ENCODE measurements around the gene SNCG.
A peak's percentile ranks its signal among the peaks of the same experiment; 100 is the strongest.
"Not testable (repeated sequence)": the region's sequence is repeated elsewhere in the genome, so short reads cannot be mapped to it uniquely, and the experiment has no call there.

Gene SNCG

GRCh38 chr10:86958116-86958900, at the start of gene SNCG:
TSS of gene SNCG (plus strand) at chr10:86958599. CDS start at chr10:86958698, 99 bp downstream.
- Histone ChIP-seq H3K9me3 (ENCODE audit: control insufficient read depth in 1 of 2, low read length in 2 of 2) (no peaks in the 10 kb centered on the region), H3K4me1 (ENCODE audit: control insufficient read depth in 1 of 2, insufficient read depth in 2 of 2, low read length in 2 of 2) (peaks cover 12 to 22% of the 10 kb centered on the region in 2 donors), H3K36me3 (ENCODE audit: control insufficient read depth in 1 of 2, insufficient read depth in 2 of 2, low read length in 2 of 2) (no peaks in the 10 kb centered on the region), H3K27ac (ENCODE audit: low read depth, low read length) (peak within 1 kb of the TSS; percentile 23), H3K4me3 (ENCODE audit: low read depth in 1 of 2, low read length in 2 of 2) (peak within 1 kb of the TSS; percentile 24 to 28), H3K9ac (ENCODE audit: low read depth in 1 of 2, low read length in 2 of 2) (peak within 1 kb of the TSS in 1 of 2 donors; percentile 38), H3K27me3 (ENCODE audit: control insufficient read depth in 1 of 2, insufficient read depth in 2 of 2, low read length in 2 of 2) (no peaks in the 10 kb centered on the region)

- Histone ChIP-seq H3K9ac (ENCODE audit: low read depth in 1 of 2, low read length in 2 of 2) (no peak overlapping the region), H3K4me3 (ENCODE audit: low read depth in 1 of 2, low read length in 2 of 2) (no peak overlapping the region), H3K4me1 (ENCODE audit: control insufficient read depth in 1 of 2, insufficient read depth in 2 of 2, low read length in 2 of 2) (no peaks in the 10 kb centered on the region), H3K9me3 (ENCODE audit: control insufficient read depth in 1 of 2, low read length in 2 of 2) (no peaks in the 10 kb centered on the region), H3K27me3 (ENCODE audit: control insufficient read depth in 1 of 2, insufficient read depth in 2 of 2, low read length in 2 of 2) (no peaks in the 10 kb centered on the region), H3K27ac (ENCODE audit: low read depth, low read length) (no peak overlapping the region), H3K36me3 (ENCODE audit: control insufficient read depth in 1 of 2, insufficient read depth in 2 of 2, low read length in 2 of 2) (peaks cover 8 to 30% of the 10 kb centered on the region in 2 donors)
These were observed 43.7 kb upstream of the SNCG start for GRCh38 chr10:86914734-86915133.

- H3K9me3 ChIP-seq (ENCODE audit: control insufficient read depth in 1 of 2, low read length in 2 of 2) = no peaks in the 10 kb centered on the region
- no peak overlapping the region for H3K27ac ChIP-seq (ENCODE audit: low read depth, low read length)
- H3K36me3 ChIP-seq (ENCODE audit: control insufficient read depth in 1 of 2, insufficient read depth in 2 of 2, low read length in 2 of 2) = peaks cover 8 to 52% of the 10 kb centered on the region in 2 donors
- H3K4me1 ChIP-seq (ENCODE audit: control insufficient read depth in 1 of 2, insufficient read depth in 2 of 2, low read length in 2 of 2) = no peaks in the 10 kb centered on the region
- no peak overlapping the region for H3K4me3 ChIP-seq (ENCODE audit: low read depth in 1 of 2, low read length in 2 of 2)
- no peaks in the 10 kb centered on the region for H3K27me3 ChIP-seq (ENCODE audit: control insufficient read depth in 1 of 2, insufficient read depth in 2 of 2, low read length in 2 of 2)
- H3K9ac ChIP-seq (ENCODE audit: low read depth in 1 of 2, low read length in 2 of 2) = no peak overlapping the region
These were observed 40.4 kb upstream of the SNCG start for GRCh38 chr10:86918022-86918471.

- no peak overlapping the region for H3K9ac ChIP-seq (ENCODE audit: low read depth in 1 of 2, low read length in 2 of 2)
- H3K27ac ChIP-seq (ENCODE audit: low read depth, low read length) = no peak overlapping the region
- no peaks in the 10 kb centered on the region for H3K4me1 ChIP-seq (ENCODE audit: control insufficient read depth in 1 of 2, insufficient read depth in 2 of 2, low read length in 2 of 2)
- no peaks in the 10 kb centered on the region for H3K9me3 ChIP-seq (ENCODE audit: control insufficient read depth in 1 of 2, low read length in 2 of 2)
- H3K4me3 ChIP-seq (ENCODE audit: low read depth in 1 of 2, low read length in 2 of 2) = no peak overlapping the region
- H3K27me3 ChIP-seq (ENCODE audit: control insufficient read depth in 1 of 2, insufficient read depth in 2 of 2, low read length in 2 of 2) = no peaks in the 10 kb centered on the region
- peaks cover 9 to 44% of the 10 kb centered on the region in 2 donors for H3K36me3 ChIP-seq (ENCODE audit: control insufficient read depth in 1 of 2, insufficient read depth in 2 of 2, low read length in 2 of 2)
These were observed 35.8 kb upstream of the SNCG start for GRCh38 chr10:86922553-86922961.

GRCh38 chr10:86929468-86930380, 28.7 kb upstream of the SNCG start:
- Histone ChIP-seq H3K27ac (ENCODE audit: low read depth, low read length) (no peak overlapping the region), H3K4me3 (ENCODE audit: low read depth in 1 of 2, low read length in 2 of 2) (no peak overlapping the region), H3K9ac (ENCODE audit: low read depth in 1 of 2, low read length in 2 of 2) (no peak overlapping the region), H3K36me3 (ENCODE audit: control insufficient read depth in 1 of 2, insufficient read depth in 2 of 2, low read length in 2 of 2) (peaks cover 0 to 17% of the 10 kb centered on the region in 2 donors), H3K4me1 (ENCODE audit: control insufficient read depth in 1 of 2, insufficient read depth in 2 of 2, low read length in 2 of 2) (no peaks in the 10 kb centered on the region), H3K27me3 (ENCODE audit: control insufficient read depth in 1 of 2, insufficient read depth in 2 of 2, low read length in 2 of 2) (no peaks in the 10 kb centered on the region), H3K9me3 (ENCODE audit: control insufficient read depth in 1 of 2, low read length in 2 of 2) (no peaks in the 10 kb centered on the region)

GRCh38 chr10:86931872-86932271, 26.5 kb upstream of the SNCG start:
- no peak overlapping the region for H3K9ac ChIP-seq (ENCODE audit: low read depth in 1 of 2, low read length in 2 of 2)
- H3K9me3 ChIP-seq (ENCODE audit: control insufficient read depth in 1 of 2, low read length in 2 of 2) = no peaks in the 10 kb centered on the region
- H3K36me3 ChIP-seq (ENCODE audit: control insufficient read depth in 1 of 2, insufficient read depth in 2 of 2, low read length in 2 of 2) = peaks cover 0 to 17% of the 10 kb centered on the region in 2 donors
- no peak overlapping the region for H3K4me3 ChIP-seq (ENCODE audit: low read depth in 1 of 2, low read length in 2 of 2)
- H3K4me1 ChIP-seq (ENCODE audit: control insufficient read depth in 1 of 2, insufficient read depth in 2 of 2, low read length in 2 of 2) = no peaks in the 10 kb centered on the region
- no peaks in the 10 kb centered on the region for H3K27me3 ChIP-seq (ENCODE audit: control insufficient read depth in 1 of 2, insufficient read depth in 2 of 2, low read length in 2 of 2)
- no peak overlapping the region for H3K27ac ChIP-seq (ENCODE audit: low read depth, low read length)

GRCh38 chr10:86932674-86933073, 25.7 kb upstream of the SNCG start:
- no peaks in the 10 kb centered on the region for H3K27me3 ChIP-seq (ENCODE audit: control insufficient read depth in 1 of 2, insufficient read depth in 2 of 2, low read length in 2 of 2)
- no peak overlapping the region for H3K4me3 ChIP-seq (ENCODE audit: low read depth in 1 of 2, low read length in 2 of 2)
- peaks cover 0 to 17% of the 10 kb centered on the region in 2 donors for H3K36me3 ChIP-seq (ENCODE audit: control insufficient read depth in 1 of 2, insufficient read depth in 2 of 2, low read length in 2 of 2)
- H3K9ac ChIP-seq (ENCODE audit: low read depth in 1 of 2, low read length in 2 of 2) = no peak overlapping the region
- no peak overlapping the region for H3K27ac ChIP-seq (ENCODE audit: low read depth, low read length)
- no peaks in the 10 kb centered on the region for H3K9me3 ChIP-seq (ENCODE audit: control insufficient read depth in 1 of 2, low read length in 2 of 2)
- no peaks in the 10 kb centered on the region for H3K4me1 ChIP-seq (ENCODE audit: control insufficient read depth in 1 of 2, insufficient read depth in 2 of 2, low read length in 2 of 2)

GRCh38 chr10:86934162-86934711, 24.2 kb upstream of the SNCG start:
- H3K9ac ChIP-seq (ENCODE audit: low read depth in 1 of 2, low read length in 2 of 2); H3K4me1 ChIP-seq (ENCODE audit: control insufficient read depth in 1 of 2, insufficient read depth in 2 of 2, low read length in 2 of 2); H3K4me3 ChIP-seq (ENCODE audit: low read depth in 1 of 2, low read length in 2 of 2); H3K9me3 ChIP-seq (ENCODE audit: control insufficient read depth in 1 of 2, low read length in 2 of 2); H3K27me3 ChIP-seq (ENCODE audit: control insufficient read depth in 1 of 2, insufficient read depth in 2 of 2, low read length in 2 of 2); H3K27ac ChIP-seq (ENCODE audit: low read depth, low read length): not testable (repeated sequence)
- H3K36me3 ChIP-seq (ENCODE audit: control insufficient read depth in 1 of 2, insufficient read depth in 2 of 2, low read length in 2 of 2) = peaks cover 0 to 16% of the 10 kb centered on the region in 2 donors

- no peaks in the 10 kb centered on the region for H3K9me3 ChIP-seq (ENCODE audit: control insufficient read depth in 1 of 2, low read length in 2 of 2)
- H3K27me3 ChIP-seq (ENCODE audit: control insufficient read depth in 1 of 2, insufficient read depth in 2 of 2, low read length in 2 of 2) = no peaks in the 10 kb centered on the region
- no peak overlapping the region for H3K27ac ChIP-seq (ENCODE audit: low read depth, low read length)
- no peak overlapping the region for H3K9ac ChIP-seq (ENCODE audit: low read depth in 1 of 2, low read length in 2 of 2)
- H3K4me3 ChIP-seq (ENCODE audit: low read depth in 1 of 2, low read length in 2 of 2) = no peak overlapping the region
- H3K36me3 ChIP-seq (ENCODE audit: control insufficient read depth in 1 of 2, insufficient read depth in 2 of 2, low read length in 2 of 2) = peaks cover 0 to 2% of the 10 kb centered on the region in 2 donors
- peaks cover 0 to 8% of the 10 kb centered on the region in 2 donors for H3K4me1 ChIP-seq (ENCODE audit: control insufficient read depth in 1 of 2, insufficient read depth in 2 of 2, low read length in 2 of 2)
These were observed 21.5 kb upstream of the SNCG start for GRCh38 chr10:86936661-86937501.

All from duodenal mucosa (tissue), 2 donors.